HepG2 (cell line): ENCODE results near the gene MRPS17. TPM values are rescaled to one million over a fixed set of nuclear protein-coding genes. Genes with fewer than 3 reads are reported as not detected.

Experiments
- ATF1 ChIP-seq: IDR thresholded peaks from 2 replicates; pipeline ENCODE4 v1.6.1; 2016; ENCODE audit warnings: mild to moderate bottlenecking, control low read depth
- CBX2 ChIP-seq, 2 experiments: fragments of 200-600 bp in 1 of 2; sonication (generic); formaldehyde crosslinking in 1 of 2; IDR thresholded peaks; 2 replicates each; pipeline versions ENCODE4 v1.7.0 to v1.8.1; 2018 to 2022; ENCODE audit warnings: low read depth in 2 of 2, low read length in 1 of 2, mild to moderate bottlenecking in 1 of 2, missing genetic modification reagents in 1 of 2
- GZF1 ChIP-seq: sonication (generic); formaldehyde crosslinking; IDR thresholded peaks from 2 replicates; pipeline ENCODE4 v1.5.1; 2020; ENCODE audit warnings: mild to moderate bottlenecking, missing genetic modification reagents
- ISX ChIP-seq: sonication (generic); formaldehyde crosslinking; conservative IDR thresholded peaks from 2 replicates; pipeline ENCODE4 v1.5.0; 2020; ENCODE audit warnings: missing genetic modification reagents
- KDM5B ChIP-seq: sonication (generic); formaldehyde crosslinking; IDR thresholded peaks from 2 replicates; pipeline ENCODE4 v1.4.0; 2020; ENCODE audit warnings: missing genetic modification reagents, mild to moderate bottlenecking, borderline replicate concordance
- MEIS1 ChIP-seq: sonication (generic); formaldehyde crosslinking; IDR thresholded peaks from 2 replicates; pipeline ENCODE4 v1.9.0; 2021; ENCODE audit warnings: mild to moderate bottlenecking, missing genetic modification reagents, moderate library complexity, borderline replicate concordance
- MIER3 ChIP-seq: IDR thresholded peaks from 2 replicates; pipeline ENCODE4 v1.6.1; 2016; ENCODE audit warnings: missing compliant biosample characterization, borderline replicate concordance
- MTF1 ChIP-seq: sonication (generic); formaldehyde crosslinking; IDR thresholded peaks from 2 replicates; pipeline ENCODE4 v1.5.0; 2020; ENCODE audit warnings: missing genetic modification reagents
- PAWR ChIP-seq: sonication (generic); formaldehyde crosslinking; IDR thresholded peaks from 2 replicates; pipeline ENCODE4 v1.4.0; 2020; ENCODE audit warnings: missing genetic modification reagents, mild to moderate bottlenecking, borderline replicate concordance
- SP5 ChIP-seq: IDR thresholded peaks from 2 replicates; pipeline ENCODE4 v1.6.1; 2016; ENCODE audit warnings: low read depth, borderline replicate concordance
- ZNF251 ChIP-seq: sonication (generic); formaldehyde crosslinking; IDR thresholded peaks from 2 replicates; pipeline ENCODE4 v1.9.0; 2021; ENCODE audit warnings: mild to moderate bottlenecking, missing genetic modification reagents
- ZNF550 ChIP-seq: sonication (generic); formaldehyde crosslinking; IDR thresholded peaks from 2 replicates; pipeline ENCODE4 v1.4.0; 2020; ENCODE audit warnings: mild to moderate bottlenecking, missing genetic modification reagents, borderline replicate concordance
- ZNF672 ChIP-seq: sonication (generic); formaldehyde crosslinking; IDR thresholded peaks from 2 replicates; pipeline ENCODE4 v1.8.1; 2022; ENCODE audit warnings: missing genetic modification reagents
- polyA plus RNA-seq, 8 experiments: library from polyadenylated mRNA; depleted of rRNA in 3 of 8; stranded (reverse) in 7 of 8; unstranded in 1 of 8; fragments of >200 nt; fragmentation: Illumina TruSeq in 4 of 8; extraction: Trizol in 4 of 8; gene quantifications; 2 replicates each; pipeline versions ENCODE4 v1.2.1 to v1.2.3, GENCODE V29; 2011 to 2016; ENCODE audit warnings: low read depth in 4 of 8, missing spikeins in 1 of 8, mixed read lengths in 1 of 8; ENCODE audit not compliant: insufficient read depth in 1 of 8
- total RNA-seq, 5 experiments: library from RNA; depleted of rRNA; stranded (reverse); fragments of >200 nt; fragmentation: Illumina TruSeq; extraction: Trizol; gene quantifications; 2 replicates each; pipeline ENCODE4 v1.2.3, GENCODE V29; 2016; ENCODE audit warnings: low read depth in 1 of 5
- TF ChIP-seq, protein P1 (sequence below): sonication (generic); formaldehyde crosslinking; IDR thresholded peaks from one replicate; pipeline ENCODE4 v1.5.1; 2020; ENCODE audit warnings: mild to moderate bottlenecking, missing genetic modification reagents; ENCODE audit errors: not compliant biosample characterization
- TF ChIP-seq, protein P2 (sequence below): IDR thresholded peaks from 2 replicates; pipeline ENCODE4 v1.6.1; 2016; ENCODE audit warnings: missing compliant biosample characterization, missing genetic modification reagents, borderline replicate concordance
- TF ChIP-seq, protein P3 (sequence below): sonication (generic); formaldehyde crosslinking; IDR thresholded peaks from 2 replicates; pipeline ENCODE4 v1.4.0; 2020; ENCODE audit warnings: mild to moderate bottlenecking, missing genetic modification reagents, borderline replicate concordance
- TF ChIP-seq, protein P4 (sequence below): sonication (generic); formaldehyde crosslinking; IDR thresholded peaks from 2 replicates; pipeline ENCODE4 v1.4.0; 2020; ENCODE audit warnings: mild to moderate bottlenecking, missing genetic modification reagents

The MRPS17 gene
- total and polyA plus RNA-seq, 2 of the 13 experiments (the other 11 are each of a cell fraction or from before 2014, with no cell fraction given), result 14.9 to 31.3 TPM

DNA sequence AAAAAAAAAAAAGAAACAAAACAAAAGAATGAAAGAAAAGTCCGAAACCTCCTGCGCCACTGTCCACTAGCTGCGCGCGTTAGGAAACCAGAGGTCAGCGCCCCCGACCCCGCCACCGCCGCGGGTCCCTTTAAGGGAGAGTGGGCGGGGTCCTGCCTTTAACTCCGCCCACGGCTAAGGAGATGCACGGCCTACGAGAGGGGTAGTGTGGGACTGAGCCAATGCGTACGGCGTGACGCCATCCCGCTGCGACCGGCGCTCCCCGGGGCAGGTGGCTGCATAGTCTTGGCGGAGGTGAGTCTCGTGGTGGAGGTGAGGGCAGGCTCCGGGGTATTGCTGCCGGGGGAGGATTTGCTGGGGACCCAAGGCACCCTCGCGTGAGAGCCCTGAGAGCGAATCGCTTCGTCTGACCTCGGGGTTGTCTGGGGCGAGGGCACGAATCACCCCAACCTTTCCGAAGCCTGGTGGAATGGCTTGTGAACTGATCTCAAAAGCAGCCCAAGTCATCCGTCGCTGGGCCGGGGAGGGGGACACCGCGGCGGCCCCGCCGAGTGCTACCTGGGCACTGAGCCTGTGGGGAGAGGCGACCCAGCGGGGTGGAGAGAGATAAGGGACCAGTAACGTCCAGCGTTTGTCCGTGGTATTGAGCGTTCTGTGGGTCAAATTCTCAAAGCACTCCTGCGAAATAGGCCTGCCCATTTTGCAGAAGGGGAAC lies at the start of gene MRPS17 (continued):
- TF ChIP-seq, protein P1, sequence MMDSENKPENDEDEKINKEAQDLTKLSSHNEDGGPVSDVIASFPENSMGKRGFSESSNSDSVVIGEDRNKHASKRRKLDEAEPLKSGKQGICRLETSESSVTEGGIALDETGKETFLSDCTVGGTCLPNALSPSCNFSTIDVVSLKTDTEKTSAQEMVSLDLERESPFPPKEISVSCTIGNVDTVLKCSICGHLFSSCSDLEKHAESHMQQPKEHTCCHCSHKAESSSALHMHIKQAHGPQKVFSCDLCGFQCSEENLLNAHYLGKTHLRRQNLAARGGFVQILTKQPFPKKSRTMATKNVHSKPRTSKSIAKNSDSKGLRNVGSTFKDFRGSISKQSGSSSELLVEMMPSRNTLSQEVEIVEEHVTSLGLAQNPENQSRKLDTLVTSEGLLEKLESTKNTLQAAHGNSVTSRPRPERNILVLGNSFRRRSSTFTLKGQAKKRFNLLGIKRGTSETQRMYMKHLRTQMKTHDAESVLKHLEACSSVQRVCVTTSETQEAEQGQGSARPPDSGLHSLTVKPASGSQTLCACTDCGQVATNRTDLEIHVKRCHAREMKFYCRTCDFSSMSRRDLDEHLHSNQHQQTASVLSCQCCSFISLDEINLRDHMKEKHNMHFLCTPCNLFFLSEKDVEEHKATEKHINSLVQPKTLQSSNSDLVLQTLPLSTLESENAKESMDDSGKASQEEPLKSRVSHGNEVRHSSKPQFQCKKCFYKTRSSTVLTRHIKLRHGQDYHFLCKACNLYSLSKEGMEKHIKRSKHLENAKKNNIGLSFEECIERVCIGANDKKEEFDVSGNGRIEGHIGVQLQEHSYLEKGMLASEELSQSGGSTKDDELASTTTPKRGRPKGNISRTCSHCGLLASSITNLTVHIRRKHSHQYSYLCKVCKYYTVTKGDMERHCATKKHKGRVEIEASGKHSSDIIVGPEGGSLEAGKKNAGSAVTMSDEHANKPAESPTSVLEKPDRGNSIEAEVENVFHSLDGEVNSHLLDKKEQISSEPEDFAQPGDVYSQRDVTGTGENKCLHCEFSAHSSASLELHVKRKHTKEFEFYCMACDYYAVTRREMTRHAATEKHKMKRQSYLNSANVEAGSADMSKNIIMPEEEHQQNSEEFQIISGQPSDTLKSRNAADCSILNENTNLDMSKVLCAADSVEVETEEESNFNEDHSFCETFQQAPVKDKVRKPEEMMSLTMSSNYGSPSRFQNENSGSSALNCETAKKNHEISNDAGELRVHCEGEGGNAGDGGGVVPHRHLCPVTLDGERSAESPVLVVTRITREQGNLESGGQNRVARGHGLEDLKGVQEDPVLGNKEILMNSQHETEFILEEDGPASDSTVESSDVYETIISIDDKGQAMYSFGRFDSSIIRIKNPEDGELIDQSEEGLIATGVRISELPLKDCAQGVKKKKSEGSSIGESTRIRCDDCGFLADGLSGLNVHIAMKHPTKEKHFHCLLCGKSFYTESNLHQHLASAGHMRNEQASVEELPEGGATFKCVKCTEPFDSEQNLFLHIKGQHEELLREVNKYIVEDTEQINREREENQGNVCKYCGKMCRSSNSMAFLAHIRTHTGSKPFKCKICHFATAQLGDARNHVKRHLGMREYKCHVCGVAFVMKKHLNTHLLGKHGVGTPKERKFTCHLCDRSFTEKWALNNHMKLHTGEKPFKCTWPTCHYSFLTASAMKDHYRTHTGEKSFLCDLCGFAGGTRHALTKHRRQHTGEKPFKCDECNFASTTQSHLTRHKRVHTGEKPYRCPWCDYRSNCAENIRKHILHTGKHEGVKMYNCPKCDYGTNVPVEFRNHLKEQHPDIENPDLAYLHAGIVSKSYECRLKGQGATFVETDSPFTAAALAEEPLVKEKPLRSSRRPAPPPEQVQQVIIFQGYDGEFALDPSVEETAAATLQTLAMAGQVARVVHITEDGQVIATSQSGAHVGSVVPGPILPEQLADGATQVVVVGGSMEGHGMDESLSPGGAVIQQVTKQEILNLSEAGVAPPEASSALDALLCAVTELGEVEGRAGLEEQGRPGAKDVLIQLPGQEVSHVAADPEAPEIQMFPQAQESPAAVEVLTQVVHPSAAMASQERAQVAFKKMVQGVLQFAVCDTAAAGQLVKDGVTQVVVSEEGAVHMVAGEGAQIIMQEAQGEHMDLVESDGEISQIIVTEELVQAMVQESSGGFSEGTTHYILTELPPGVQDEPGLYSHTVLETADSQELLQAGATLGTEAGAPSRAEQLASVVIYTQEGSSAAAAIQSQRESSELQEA (CRISPR knock-in tag), result peak; percentile 94
- TF ChIP-seq MIER3 (CRISPR knock-in tag) (peak; percentile 81; the same call in 1 of the 2 replicates), ZNF672 (0 out of 2 replicates have a peak, but pooled peaks have one; percentile 47), ZNF251 (CRISPR knock-in tag) (no peak), ISX (CRISPR knock-in tag) (no peak), MTF1 (CRISPR knock-in tag) (no peak), KDM5B (CRISPR knock-in tag) (peak; percentile 86), ZNF550 (CRISPR knock-in tag) (no peak), GZF1 (CRISPR knock-in tag) (0 out of 2 replicates have a peak, but pooled peaks have one; percentile 14), PAWR (CRISPR knock-in tag) (no peak), ATF1 (peak; percentile 97), SP5 (0 out of 2 replicates have a peak, but pooled peaks have one; percentile 25), CBX2 (IDR thresholded peaks at IDR 0.05; ENCODE audit: low read depth, low read length) (no peak), CBX2 (CRISPR knock-in tag; IDR thresholded peaks at IDR 0.05; ENCODE audit: low read depth) (no peak), MEIS1 (CRISPR knock-in tag) (no peak; the same call in 1 of the 2 replicates)
- TF ChIP-seq, protein P2, sequence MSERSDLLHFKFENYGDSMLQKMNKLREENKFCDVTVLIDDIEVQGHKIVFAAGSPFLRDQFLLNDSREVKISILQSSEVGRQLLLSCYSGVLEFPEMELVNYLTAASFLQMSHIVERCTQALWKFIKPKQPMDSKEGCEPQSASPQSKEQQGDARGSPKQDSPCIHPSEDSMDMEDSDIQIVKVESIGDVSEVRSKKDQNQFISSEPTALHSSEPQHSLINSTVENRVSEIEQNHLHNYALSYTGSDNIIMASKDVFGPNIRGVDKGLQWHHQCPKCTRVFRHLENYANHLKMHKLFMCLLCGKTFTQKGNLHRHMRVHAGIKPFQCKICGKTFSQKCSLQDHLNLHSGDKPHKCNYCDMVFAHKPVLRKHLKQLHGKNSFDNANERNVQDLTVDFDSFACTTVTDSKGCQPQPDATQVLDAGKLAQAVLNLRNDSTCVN (CRISPR knock-in tag), result peak; percentile 77; the same call in 1 of the 2 replicates
- TF ChIP-seq, protein P3, sequence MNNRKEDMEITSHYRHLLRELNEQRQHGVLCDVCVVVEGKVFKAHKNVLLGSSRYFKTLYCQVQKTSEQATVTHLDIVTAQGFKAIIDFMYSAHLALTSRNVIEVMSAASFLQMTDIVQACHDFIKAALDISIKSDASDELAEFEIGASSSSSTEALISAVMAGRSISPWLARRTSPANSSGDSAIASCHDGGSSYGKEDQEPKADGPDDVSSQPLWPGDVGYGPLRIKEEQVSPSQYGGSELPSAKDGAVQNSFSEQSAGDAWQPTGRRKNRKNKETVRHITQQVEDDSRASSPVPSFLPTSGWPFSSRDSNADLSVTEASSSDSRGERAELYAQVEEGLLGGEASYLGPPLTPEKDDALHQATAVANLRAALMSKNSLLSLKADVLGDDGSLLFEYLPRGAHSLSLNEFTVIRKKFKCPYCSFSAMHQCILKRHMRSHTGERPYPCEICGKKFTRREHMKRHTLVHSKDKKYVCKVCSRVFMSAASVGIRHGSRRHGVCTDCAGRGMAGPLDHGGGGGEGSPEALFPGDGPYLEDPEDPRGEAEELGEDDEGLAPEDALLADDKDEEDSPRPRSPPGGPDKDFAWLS (CRISPR knock-in tag), result no peak
- TF ChIP-seq, protein P4, sequence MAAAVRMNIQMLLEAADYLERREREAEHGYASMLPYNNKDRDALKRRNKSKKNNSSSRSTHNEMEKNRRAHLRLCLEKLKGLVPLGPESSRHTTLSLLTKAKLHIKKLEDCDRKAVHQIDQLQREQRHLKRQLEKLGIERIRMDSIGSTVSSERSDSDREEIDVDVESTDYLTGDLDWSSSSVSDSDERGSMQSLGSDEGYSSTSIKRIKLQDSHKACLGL, result peak; percentile 92; the same call in 1 of the 2 replicates
